Measurements from ENCODE around the gene UNC119B. TPM values are rescaled to one million over a fixed set of nuclear protein-coding genes. Genes with fewer than 3 reads are reported as not detected.

Gene UNC119B
- total and polyA plus RNA-seq, 4 donors = 3.8 to 24.8 (median 11.8) TPM

DNA sequence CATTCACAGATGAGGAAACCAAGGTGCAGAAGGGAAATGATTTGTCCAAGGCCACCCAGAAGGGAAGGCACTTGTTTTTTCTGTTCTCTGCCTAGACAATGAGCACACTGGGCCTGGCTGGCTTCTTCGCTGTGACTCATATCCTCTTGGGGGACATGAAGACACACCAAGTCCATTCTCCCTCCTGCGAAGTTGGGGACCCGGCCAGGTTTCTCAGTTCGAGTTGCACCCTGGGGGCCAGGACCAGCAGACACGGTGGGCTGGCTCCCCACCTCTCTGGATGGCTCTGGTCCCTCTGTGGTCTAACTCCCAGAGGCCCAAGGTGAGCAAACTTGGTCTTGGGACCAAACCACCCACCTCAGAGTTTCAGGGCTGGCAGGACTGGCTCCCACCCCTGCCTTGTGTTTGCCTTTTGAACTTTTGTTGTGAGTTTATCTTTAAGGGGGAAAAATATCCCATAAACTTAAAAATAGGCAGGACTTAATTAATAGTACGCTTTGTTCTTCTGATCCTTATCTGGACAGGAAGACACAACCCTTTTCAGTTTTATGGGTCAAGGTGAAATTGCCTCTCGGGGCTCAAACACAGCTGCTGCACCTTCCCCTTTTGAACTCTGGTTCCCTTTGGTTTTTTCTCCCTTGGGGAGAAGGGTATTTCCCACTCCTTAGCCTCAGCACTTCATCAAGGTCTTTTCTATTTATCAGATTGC lies 32.3 kb upstream of the UNC119B start:
- no peak for DNase-seq (ENCODE audit: low spot score)
- Histone ChIP-seq H3K36me3 (ENCODE audit: control insufficient read depth in 4 of 4, insufficient read depth in 3 of 4, low read depth in 1 of 4, low read length in 3 of 4) (no peaks in the 10 kb centered on the region), H3K4me1 (ENCODE audit: control insufficient read depth in 4 of 4, insufficient read depth in 4 of 4, low read length in 3 of 4) (no peaks in the 10 kb centered on the region), H3K9ac (ENCODE audit: low read depth in 1 of 2, low read length in 2 of 2) (no peak overlapping the region), H3K4me3 (ENCODE audit: low read depth in 1 of 3, low read length in 3 of 3) (no peak overlapping the region), H3K27me3 (ENCODE audit: control insufficient read depth in 4 of 4, insufficient read depth in 4 of 4, low read length in 3 of 4) (no peaks in the 10 kb centered on the region), H3K27ac (ENCODE audit: low read depth in 1 of 2, low read length in 2 of 2) (no peak overlapping the region), H3K9me3 (ENCODE audit: control insufficient read depth in 4 of 4, low read length in 3 of 4) (no peaks in the 10 kb centered on the region)
- TF ChIP-seq SP1 (IDR thresholded peaks at IDR 0.05) = no peak
- 75% methylated on average over 7 of the region's 7 CpGs for WGBS

DNA sequence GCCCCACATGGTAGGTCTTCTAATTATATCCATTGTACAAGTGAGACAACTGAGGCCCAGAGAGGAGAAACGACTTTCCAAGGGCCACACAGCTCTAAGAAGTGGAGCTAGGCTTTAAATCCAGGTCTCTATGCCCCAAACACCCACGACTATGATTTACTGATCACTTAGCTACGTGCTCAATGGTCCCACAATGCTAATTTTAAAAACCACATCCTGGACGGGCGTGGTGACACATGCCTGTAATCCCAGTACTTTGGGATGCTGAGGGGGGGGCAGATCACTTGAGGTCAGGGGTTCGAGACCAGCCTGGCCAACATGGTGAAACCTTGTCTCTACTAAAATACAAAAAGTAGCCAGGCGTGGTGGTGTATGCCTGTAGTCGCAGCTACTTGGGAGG lies 31.7 kb upstream of the UNC119B start:
- Histone ChIP-seq H3K27ac (ENCODE audit: low read depth in 1 of 2, low read length in 2 of 2) (no peak overlapping the region), H3K27me3 (ENCODE audit: control insufficient read depth in 4 of 4, insufficient read depth in 4 of 4, low read length in 3 of 4) (no peaks in the 10 kb centered on the region), H3K9ac (ENCODE audit: low read depth in 1 of 2, low read length in 2 of 2) (no peak overlapping the region), H3K4me3 (ENCODE audit: low read depth in 1 of 3, low read length in 3 of 3) (no peak overlapping the region), H3K4me1 (ENCODE audit: control insufficient read depth in 4 of 4, insufficient read depth in 4 of 4, low read length in 3 of 4) (no peaks in the 10 kb centered on the region), H3K36me3 (ENCODE audit: control insufficient read depth in 4 of 4, insufficient read depth in 3 of 4, low read depth in 1 of 4, low read length in 3 of 4) (no peaks in the 10 kb centered on the region), H3K9me3 (ENCODE audit: control insufficient read depth in 4 of 4, low read length in 3 of 4) (no peaks in the 10 kb centered on the region)
- TF ChIP-seq, protein P1, sequence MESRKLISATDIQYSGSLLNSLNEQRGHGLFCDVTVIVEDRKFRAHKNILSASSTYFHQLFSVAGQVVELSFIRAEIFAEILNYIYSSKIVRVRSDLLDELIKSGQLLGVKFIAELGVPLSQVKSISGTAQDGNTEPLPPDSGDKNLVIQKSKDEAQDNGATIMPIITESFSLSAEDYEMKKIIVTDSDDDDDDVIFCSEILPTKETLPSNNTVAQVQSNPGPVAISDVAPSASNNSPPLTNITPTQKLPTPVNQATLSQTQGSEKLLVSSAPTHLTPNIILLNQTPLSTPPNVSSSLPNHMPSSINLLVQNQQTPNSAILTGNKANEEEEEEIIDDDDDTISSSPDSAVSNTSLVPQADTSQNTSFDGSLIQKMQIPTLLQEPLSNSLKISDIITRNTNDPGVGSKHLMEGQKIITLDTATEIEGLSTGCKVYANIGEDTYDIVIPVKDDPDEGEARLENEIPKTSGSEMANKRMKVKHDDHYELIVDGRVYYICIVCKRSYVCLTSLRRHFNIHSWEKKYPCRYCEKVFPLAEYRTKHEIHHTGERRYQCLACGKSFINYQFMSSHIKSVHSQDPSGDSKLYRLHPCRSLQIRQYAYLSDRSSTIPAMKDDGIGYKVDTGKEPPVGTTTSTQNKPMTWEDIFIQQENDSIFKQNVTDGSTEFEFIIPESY (IDR thresholded peaks at IDR 0.05) = no peak
- TF ChIP-seq EGR1 (IDR thresholded peaks at IDR 0.05; ENCODE audit: low read depth in 2 of 2) (no peak), RAD21 (IDR thresholded peaks at IDR 0.05) (no peak)
- no peak for DNase-seq (ENCODE audit: low spot score)
- 81% methylated on average over 8 of the region's 8 CpGs for WGBS

DNA sequence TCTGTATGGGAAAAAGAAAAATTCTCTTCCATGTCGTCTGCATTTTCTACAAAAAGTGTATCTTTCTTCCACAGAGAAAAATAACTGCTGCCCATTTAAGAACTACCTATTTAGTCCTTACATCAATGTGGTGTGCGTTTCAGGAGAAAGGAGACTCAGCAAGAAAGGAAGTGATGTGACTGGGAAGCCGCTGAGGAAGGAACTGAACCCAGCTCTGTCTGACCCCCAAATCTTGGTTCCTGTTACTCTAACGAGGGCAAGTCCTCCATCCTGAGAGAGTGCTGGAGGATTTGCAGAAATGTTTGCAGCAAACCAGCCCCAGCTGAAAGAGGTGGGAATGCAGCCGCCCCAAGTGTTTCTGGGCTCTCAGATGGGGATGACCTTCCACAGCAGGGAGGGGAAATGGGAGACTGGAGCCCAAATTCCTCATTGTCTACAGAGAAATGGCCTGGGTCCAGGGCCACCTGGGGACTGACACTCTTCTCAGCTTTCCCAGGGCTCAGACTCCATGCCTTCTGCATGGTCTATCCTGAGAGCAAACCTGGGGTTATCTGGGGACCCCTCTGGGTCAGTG lies 30.0 kb upstream of the UNC119B start:
- WGBS = 61% methylated on average over 5 of the region's 5 CpGs
- Histone ChIP-seq H3K36me3 (ENCODE audit: control insufficient read depth in 4 of 4, insufficient read depth in 3 of 4, low read depth in 1 of 4, low read length in 3 of 4) (no peaks in the 10 kb centered on the region), H3K27ac (ENCODE audit: low read depth in 1 of 2, low read length in 2 of 2) (no peak overlapping the region), H3K9ac (ENCODE audit: low read depth in 1 of 2, low read length in 2 of 2) (no peak overlapping the region), H3K4me3 (ENCODE audit: low read depth in 1 of 3, low read length in 3 of 3) (no peak overlapping the region), H3K4me1 (ENCODE audit: control insufficient read depth in 4 of 4, insufficient read depth in 4 of 4, low read length in 3 of 4) (no peaks in the 10 kb centered on the region), H3K27me3 (ENCODE audit: control insufficient read depth in 4 of 4, insufficient read depth in 4 of 4, low read length in 3 of 4) (no peaks in the 10 kb centered on the region), H3K9me3 (ENCODE audit: control insufficient read depth in 4 of 4, low read length in 3 of 4) (no peaks in the 10 kb centered on the region)
- no peak for DNase-seq (ENCODE audit: low spot score)
- TF ChIP-seq YY1 (IDR thresholded peaks at IDR 0.05) (no peak), HNF4A (conservative IDR thresholded peaks at IDR 0.05) (no peak), SP1 (IDR thresholded peaks at IDR 0.05) (no peak), HNF4G (IDR thresholded peaks at IDR 0.05) (no peak), EGR1 (IDR thresholded peaks at IDR 0.05; ENCODE audit: low read depth in 2 of 2) (no peak), FOXA1 (IDR thresholded peaks at IDR 0.05) (no peak), FOXA2 (IDR thresholded peaks at IDR 0.05) (no peak), RXRA (IDR thresholded peaks at IDR 0.05) (no peak), TAF1 (conservative IDR thresholded peaks at IDR 0.05) (no peak), RAD21 (IDR thresholded peaks at IDR 0.05) (no peak)
- TF ChIP-seq, protein P2, sequence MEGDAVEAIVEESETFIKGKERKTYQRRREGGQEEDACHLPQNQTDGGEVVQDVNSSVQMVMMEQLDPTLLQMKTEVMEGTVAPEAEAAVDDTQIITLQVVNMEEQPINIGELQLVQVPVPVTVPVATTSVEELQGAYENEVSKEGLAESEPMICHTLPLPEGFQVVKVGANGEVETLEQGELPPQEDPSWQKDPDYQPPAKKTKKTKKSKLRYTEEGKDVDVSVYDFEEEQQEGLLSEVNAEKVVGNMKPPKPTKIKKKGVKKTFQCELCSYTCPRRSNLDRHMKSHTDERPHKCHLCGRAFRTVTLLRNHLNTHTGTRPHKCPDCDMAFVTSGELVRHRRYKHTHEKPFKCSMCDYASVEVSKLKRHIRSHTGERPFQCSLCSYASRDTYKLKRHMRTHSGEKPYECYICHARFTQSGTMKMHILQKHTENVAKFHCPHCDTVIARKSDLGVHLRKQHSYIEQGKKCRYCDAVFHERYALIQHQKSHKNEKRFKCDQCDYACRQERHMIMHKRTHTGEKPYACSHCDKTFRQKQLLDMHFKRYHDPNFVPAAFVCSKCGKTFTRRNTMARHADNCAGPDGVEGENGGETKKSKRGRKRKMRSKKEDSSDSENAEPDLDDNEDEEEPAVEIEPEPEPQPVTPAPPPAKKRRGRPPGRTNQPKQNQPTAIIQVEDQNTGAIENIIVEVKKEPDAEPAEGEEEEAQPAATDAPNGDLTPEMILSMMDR (IDR thresholded peaks at IDR 0.05; ENCODE audit: low read depth, low read length, missing input control) = no peak
- TF ChIP-seq, protein P3, sequence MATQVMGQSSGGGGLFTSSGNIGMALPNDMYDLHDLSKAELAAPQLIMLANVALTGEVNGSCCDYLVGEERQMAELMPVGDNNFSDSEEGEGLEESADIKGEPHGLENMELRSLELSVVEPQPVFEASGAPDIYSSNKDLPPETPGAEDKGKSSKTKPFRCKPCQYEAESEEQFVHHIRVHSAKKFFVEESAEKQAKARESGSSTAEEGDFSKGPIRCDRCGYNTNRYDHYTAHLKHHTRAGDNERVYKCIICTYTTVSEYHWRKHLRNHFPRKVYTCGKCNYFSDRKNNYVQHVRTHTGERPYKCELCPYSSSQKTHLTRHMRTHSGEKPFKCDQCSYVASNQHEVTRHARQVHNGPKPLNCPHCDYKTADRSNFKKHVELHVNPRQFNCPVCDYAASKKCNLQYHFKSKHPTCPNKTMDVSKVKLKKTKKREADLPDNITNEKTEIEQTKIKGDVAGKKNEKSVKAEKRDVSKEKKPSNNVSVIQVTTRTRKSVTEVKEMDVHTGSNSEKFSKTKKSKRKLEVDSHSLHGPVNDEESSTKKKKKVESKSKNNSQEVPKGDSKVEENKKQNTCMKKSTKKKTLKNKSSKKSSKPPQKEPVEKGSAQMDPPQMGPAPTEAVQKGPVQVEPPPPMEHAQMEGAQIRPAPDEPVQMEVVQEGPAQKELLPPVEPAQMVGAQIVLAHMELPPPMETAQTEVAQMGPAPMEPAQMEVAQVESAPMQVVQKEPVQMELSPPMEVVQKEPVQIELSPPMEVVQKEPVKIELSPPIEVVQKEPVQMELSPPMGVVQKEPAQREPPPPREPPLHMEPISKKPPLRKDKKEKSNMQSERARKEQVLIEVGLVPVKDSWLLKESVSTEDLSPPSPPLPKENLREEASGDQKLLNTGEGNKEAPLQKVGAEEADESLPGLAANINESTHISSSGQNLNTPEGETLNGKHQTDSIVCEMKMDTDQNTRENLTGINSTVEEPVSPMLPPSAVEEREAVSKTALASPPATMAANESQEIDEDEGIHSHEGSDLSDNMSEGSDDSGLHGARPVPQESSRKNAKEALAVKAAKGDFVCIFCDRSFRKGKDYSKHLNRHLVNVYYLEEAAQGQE (IDR thresholded peaks at IDR 0.05) = no peak

Measured in liver (tissue), 9 donors.